Measurements from ENCODE around the gene ZP1.
A peak's percentile ranks its signal among the peaks of the same experiment; 100 is the strongest.

The ZP1 gene

GRCh38 chr11:60836866-60837515 lies 30.4 kb upstream of the ZP1 start:
- H3K79me1 ChIP-seq (replicated peaks; ENCODE audit: low read length, poor library complexity, severe bottlenecking): no peaks in the 10 kb centered on the region
- H2BK5ac ChIP-seq (ENCODE audit: low read depth, low read length, poor library complexity, severe bottlenecking): no peak overlapping the region
- H3K14ac ChIP-seq (ENCODE audit: low read length in 2 of 2): no peak overlapping the region
- no peaks in the 10 kb centered on the region for H3K9me3 ChIP-seq (ENCODE audit: control insufficient read depth, low read length)
- H3K18ac ChIP-seq (ENCODE audit: low read depth in 1 of 2, low read length in 2 of 2): no peak overlapping the region
- no peak overlapping the region for H4K8ac ChIP-seq (ENCODE audit: low read length)
- no peak overlapping the region for H3K23ac ChIP-seq (ENCODE audit: low read length in 2 of 2)
- no peak overlapping the region for H2BK120ac ChIP-seq (ENCODE audit: low read depth, low read length)
- no peak overlapping the region for H2AK5ac ChIP-seq (ENCODE audit: low read length, severe bottlenecking)
- no peak overlapping the region for H3K9ac ChIP-seq (ENCODE audit: low read length)
- no peaks in the 10 kb centered on the region for H3K27me3 ChIP-seq (ENCODE audit: control insufficient read depth in 1 of 2, insufficient read depth in 1 of 2, low read length in 2 of 2)
- no peak overlapping the region for H4K91ac ChIP-seq (ENCODE audit: low read length)
- peaks cover 19% of the 10 kb centered on the region for H3K4me1 ChIP-seq (ENCODE audit: control insufficient read depth, insufficient read depth, low read depth, low read length)
- DNase-seq: no peak
- WGBS: 51% methylated on average over 9 of the region's 9 CpGs
- H2AFZ ChIP-seq (ENCODE audit: low read depth, low read length): no peak overlapping the region
- H2BK12ac ChIP-seq (ENCODE audit: low read length in 2 of 2): no peak overlapping the region
- no peak overlapping the region for H3K4ac ChIP-seq (ENCODE audit: low read depth in 1 of 2, low read length in 2 of 2)
- H3K27ac ChIP-seq (ENCODE audit: low read length, poor library complexity, severe bottlenecking): no peak overlapping the region
- H2BK15ac ChIP-seq (ENCODE audit: low read depth, poor library complexity, severe bottlenecking): no peak overlapping the region
- H3K4me3 ChIP-seq (ENCODE audit: insufficient read depth in 1 of 2, low read depth in 1 of 2, low read length in 2 of 2): no peak overlapping the region
- H3K4me2 ChIP-seq (ENCODE audit: low read length, poor library complexity, severe bottlenecking): no peak overlapping the region
- no peaks in the 10 kb centered on the region for H3K36me3 ChIP-seq (ENCODE audit: control insufficient read depth in 1 of 2, insufficient read depth in 2 of 2, low read depth in 1 of 2, low read length in 2 of 2)

DNA sequence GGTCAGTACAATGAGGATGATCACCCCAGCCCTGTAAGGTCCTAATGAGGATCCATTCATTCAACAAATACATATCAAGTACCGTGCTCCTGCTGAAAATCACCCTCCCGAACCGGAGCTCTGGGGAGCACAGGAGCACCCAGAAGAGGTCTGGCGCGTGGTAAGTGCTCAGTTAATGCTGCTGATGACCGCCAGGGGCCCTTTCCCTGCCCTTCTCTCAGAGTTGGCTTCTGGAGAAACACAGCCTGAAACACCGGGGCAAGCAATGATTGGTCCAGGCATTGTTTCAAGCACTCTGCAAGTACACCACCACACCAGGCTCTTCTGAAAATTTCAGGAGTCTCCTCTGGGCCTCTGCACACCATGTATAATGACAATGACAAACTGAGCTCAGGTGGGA lies 29.2 kb upstream of the ZP1 start:
- Histone ChIP-seq H4K8ac (ENCODE audit: low read length) (no peak overlapping the region), H2AK5ac (ENCODE audit: low read length, severe bottlenecking) (peak overlapping the region; percentile 35), H2BK15ac (ENCODE audit: low read depth, poor library complexity, severe bottlenecking) (peak overlapping the region; percentile 9), H3K14ac (ENCODE audit: low read length in 2 of 2) (no peak overlapping the region), H2AFZ (ENCODE audit: low read depth, low read length) (no peak overlapping the region), H3K18ac (ENCODE audit: low read depth in 1 of 2, low read length in 2 of 2) (no peak overlapping the region), H2BK120ac (ENCODE audit: low read depth, low read length) (peak overlapping the region; percentile 29), H3K4me2 (ENCODE audit: low read length, poor library complexity, severe bottlenecking) (no peak overlapping the region), H3K4me1 (ENCODE audit: control insufficient read depth, insufficient read depth, low read depth, low read length) (peaks cover 18% of the 10 kb centered on the region), H3K27ac (ENCODE audit: low read length, poor library complexity, severe bottlenecking) (no peak overlapping the region), H3K79me1 (replicated peaks; ENCODE audit: low read length, poor library complexity, severe bottlenecking) (peaks cover 1% of the 10 kb centered on the region), H3K23ac (ENCODE audit: low read length in 2 of 2) (no peak overlapping the region), H3K9ac (ENCODE audit: low read length) (no peak overlapping the region), H2BK5ac (ENCODE audit: low read depth, low read length, poor library complexity, severe bottlenecking) (no peak overlapping the region), H3K9me3 (ENCODE audit: control insufficient read depth, low read length) (no peaks in the 10 kb centered on the region), H4K91ac (ENCODE audit: low read length) (peak overlapping the region; percentile 35), H3K4ac (ENCODE audit: low read depth in 1 of 2, low read length in 2 of 2) (no peak overlapping the region), H3K36me3 (ENCODE audit: control insufficient read depth in 1 of 2, insufficient read depth in 2 of 2, low read depth in 1 of 2, low read length in 2 of 2) (no peaks in the 10 kb centered on the region), H2BK12ac (ENCODE audit: low read length in 2 of 2) (no peak overlapping the region), H3K27me3 (ENCODE audit: control insufficient read depth in 1 of 2, insufficient read depth in 1 of 2, low read length in 2 of 2) (no peaks in the 10 kb centered on the region), H3K4me3 (ENCODE audit: insufficient read depth in 1 of 2, low read depth in 1 of 2, low read length in 2 of 2) (no peak overlapping the region)
- WGBS: 63% methylated on average over 6 of the region's 7 CpGs
- DNase-seq: peak; percentile 48

DNA sequence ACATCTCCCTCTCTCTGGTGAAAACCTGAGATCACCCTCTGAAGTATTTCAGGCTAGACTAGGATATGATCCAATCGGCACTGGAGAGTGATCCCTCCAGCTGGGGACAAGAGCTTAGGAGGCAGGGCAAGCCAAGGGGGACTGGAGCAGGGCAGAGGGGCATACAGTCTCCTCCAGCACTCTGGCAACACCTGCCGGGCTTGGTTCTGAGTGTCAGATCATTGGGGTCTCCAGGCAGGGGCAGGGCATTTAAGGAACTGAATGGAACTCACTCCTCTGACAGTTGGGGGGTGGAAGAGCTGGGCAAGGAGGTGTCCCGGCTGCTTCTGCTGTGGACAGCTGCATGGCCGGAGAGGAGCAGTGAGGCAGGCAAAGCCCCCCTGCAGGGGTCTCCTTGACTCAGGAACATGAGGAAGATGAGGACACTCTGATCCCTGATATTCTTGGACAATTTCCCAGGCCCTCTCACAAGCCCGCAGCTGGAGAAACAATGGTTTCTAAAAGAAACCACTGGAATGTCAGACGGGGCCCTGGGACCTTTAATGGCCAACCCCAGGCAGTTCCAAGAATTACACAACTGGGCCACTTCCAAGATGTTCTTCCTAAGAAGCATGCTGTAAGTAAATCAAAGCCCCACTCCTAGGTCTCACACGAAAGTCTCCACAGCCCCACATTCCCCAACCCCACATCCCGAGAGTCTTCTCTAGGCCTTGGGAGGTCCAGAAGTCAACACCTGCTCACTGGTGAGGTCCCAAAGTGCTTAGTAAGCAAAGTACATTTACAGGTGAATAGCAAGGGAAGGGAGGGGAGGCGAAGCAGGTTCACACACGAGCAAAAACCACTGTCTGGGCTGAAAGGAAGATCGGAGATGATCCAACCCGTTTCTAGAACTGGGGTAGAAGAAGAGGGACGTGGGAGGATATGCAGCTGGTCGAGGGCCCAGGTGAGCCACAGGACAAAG lies 26.6 kb upstream of the ZP1 start:
- peak overlapping the region; percentile 7 for H3K4me2 ChIP-seq (ENCODE audit: low read length, poor library complexity, severe bottlenecking)
- peak overlapping the region; percentile 87 for H4K91ac ChIP-seq (ENCODE audit: low read length)
- WGBS: 66% methylated on average over 11 of the region's 14 CpGs
- H2AFZ ChIP-seq (ENCODE audit: low read depth, low read length): no peak overlapping the region
- peaks cover 4 to 7% of the 10 kb centered on the region in 2 experiments for H3K36me3 ChIP-seq (ENCODE audit: control insufficient read depth in 1 of 2, insufficient read depth in 2 of 2, low read depth in 1 of 2, low read length in 2 of 2)
- H3K4ac ChIP-seq (ENCODE audit: low read depth in 1 of 2, low read length in 2 of 2): peak overlapping the region; percentile 12 to 83
- peak; percentile 86 for DNase-seq
- H3K27ac ChIP-seq (ENCODE audit: low read length, poor library complexity, severe bottlenecking): peak overlapping the region; percentile 88
- peak overlapping the region; percentile 15 to 23 for H2BK12ac ChIP-seq (ENCODE audit: low read length in 2 of 2)
- peak overlapping the region; percentile 85 for H4K8ac ChIP-seq (ENCODE audit: low read length)
- H2BK15ac ChIP-seq (ENCODE audit: low read depth, poor library complexity, severe bottlenecking): peak overlapping the region; percentile 39
- H3K4me1 ChIP-seq (ENCODE audit: control insufficient read depth, insufficient read depth, low read depth, low read length): peaks cover 38% of the 10 kb centered on the region
- H3K27me3 ChIP-seq (ENCODE audit: control insufficient read depth in 1 of 2, insufficient read depth in 1 of 2, low read length in 2 of 2): no peaks in the 10 kb centered on the region
- H2BK5ac ChIP-seq (ENCODE audit: low read depth, low read length, poor library complexity, severe bottlenecking): peak overlapping the region; percentile 31
- H3K4me3 ChIP-seq (ENCODE audit: insufficient read depth in 1 of 2, low read depth in 1 of 2, low read length in 2 of 2): peak overlapping the region in 1 of 2 experiments; percentile 93
- H3K9ac ChIP-seq (ENCODE audit: low read length): peak overlapping the region; percentile 75
- peak overlapping the region; percentile 15 for H2AK5ac ChIP-seq (ENCODE audit: low read length, severe bottlenecking)
- no peak overlapping the region for H3K23ac ChIP-seq (ENCODE audit: low read length in 2 of 2)
- no peaks in the 10 kb centered on the region for H3K9me3 ChIP-seq (ENCODE audit: control insufficient read depth, low read length)
- peaks cover 8% of the 10 kb centered on the region for H3K79me1 ChIP-seq (replicated peaks; ENCODE audit: low read length, poor library complexity, severe bottlenecking)
- peak overlapping the region; percentile 52 to 91 for H3K18ac ChIP-seq (ENCODE audit: low read depth in 1 of 2, low read length in 2 of 2)
- no peak overlapping the region for H3K14ac ChIP-seq (ENCODE audit: low read length in 2 of 2)
- H2BK120ac ChIP-seq (ENCODE audit: low read depth, low read length): peak overlapping the region; percentile 21
